GM18520 (cell line): ENCODE measurements around the gene SYT1.
A peak's percentile ranks its signal among the peaks of the same experiment; 100 is the strongest.

Experiments
- ATAC-seq: cut with Tn5 transposase; IDR thresholded peaks from one replicate; pipeline ENCODE4 v1.9.1; 2021; ENCODE audit not compliant: unreplicated experiment

SYT1 gene

GRCh38 chr12:79380402-79380801 is 515.8 kb downstream of the SYT1 start:
- ATAC-seq, result no peak

- ATAC-seq, result no peak
These were observed 517.0 kb downstream of the SYT1 start for GRCh38 chr12:79381248-79382208.

GRCh38 chr12:79384551-79384950 is 520.0 kb downstream of the SYT1 start:
- no peak for ATAC-seq

- ATAC-seq, result no peak
These were observed 523.4 kb downstream of the SYT1 start for GRCh38 chr12:79388011-79388410.

GRCh38 chr12:79393842-79394241 is 529.3 kb downstream of the SYT1 start:
- no peak for ATAC-seq

GRCh38 chr12:79397609-79398008 is 533.0 kb downstream of the SYT1 start:
- no peak for ATAC-seq

- no peak for ATAC-seq
These were observed 535.9 kb downstream of the SYT1 start for GRCh38 chr12:79400481-79400880.

- ATAC-seq, result no peak
These were observed 538.0 kb downstream of the SYT1 start for GRCh38 chr12:79402606-79403005.

GRCh38 chr12:79406993-79407392 is 542.4 kb downstream of the SYT1 start:
- ATAC-seq, result no peak

- peak; percentile 76 for ATAC-seq
These were observed 543.4 kb downstream of the SYT1 start for GRCh38 chr12:79407671-79408622.

- ATAC-seq, result no peak
These were observed 544.1 kb downstream of the SYT1 start for GRCh38 chr12:79408689-79409088.

GRCh38 chr12:79409562-79409961 is 545.0 kb downstream of the SYT1 start:
- no peak for ATAC-seq

GRCh38 chr12:79411791-79412190 is 547.2 kb downstream of the SYT1 start:
- no peak for ATAC-seq

- no peak for ATAC-seq
These were observed 549.2 kb downstream of the SYT1 start for GRCh38 chr12:79413796-79414195.

- ATAC-seq, result no peak
These were observed 549.7 kb downstream of the SYT1 start for GRCh38 chr12:79414252-79414651.

GRCh38 chr12:79415321-79415720 is 550.7 kb downstream of the SYT1 start:
- no peak for ATAC-seq

GRCh38 chr12:79415746-79416435 is 551.3 kb downstream of the SYT1 start:
- no peak for ATAC-seq

GRCh38 chr12:79420146-79420618 is 555.6 kb downstream of the SYT1 start:
- no peak for ATAC-seq

GRCh38 chr12:79421236-79421740 is 556.7 kb downstream of the SYT1 start:
- ATAC-seq, result no peak

- no peak for ATAC-seq
These were observed 557.7 kb downstream of the SYT1 start for GRCh38 chr12:79422060-79422812.
